Nephron progenitor cell (in vitro differentiated cells): ENCODE measurements around the gene CHMP1A.
"Not testable (repeated sequence)": the region's sequence is repeated elsewhere in the genome, so short reads cannot be mapped to it uniquely, and the experiment has no call there.

Experiments
- DNase-seq: peaks from one replicate; pipeline ENCODE4 v3.0.0; 2021
- H3K27ac Mint-ChIP-seq: 2 replicates; pipeline ENCODE4 v1.8.0; 2021; ENCODE audit warnings: mild to moderate bottlenecking, moderate library complexity, mixed read lengths
- H3K27me3 Mint-ChIP-seq: 2 replicates; pipeline ENCODE4 v1.8.0; 2021; ENCODE audit warnings: mild to moderate bottlenecking, low read depth, mixed read lengths; ENCODE audit not compliant: poor library complexity
- H3K36me3 Mint-ChIP-seq: 2 replicates; pipeline ENCODE4 v1.8.0; 2021; ENCODE audit warnings: low read depth, mixed read lengths
- H3K4me1 Mint-ChIP-seq: 2 replicates; pipeline ENCODE4 v1.8.0; 2021; ENCODE audit warnings: mixed read lengths
- H3K4me3 Mint-ChIP-seq: 2 replicates; pipeline ENCODE4 v1.8.0; 2021; ENCODE audit warnings: mild to moderate bottlenecking, moderate library complexity, mixed read lengths
- H3K9me3 Mint-ChIP-seq: 2 replicates; pipeline ENCODE4 v1.8.0; 2021; ENCODE audit warnings: mild to moderate bottlenecking, moderate library complexity, mixed read lengths
- CTCF ChIP-seq: fragments of 200-600 bp; sonication (generic); IDR thresholded peaks from 2 replicates; pipeline ENCODE4 v1.5.0; 2021; ENCODE audit warnings: antibody characterized with exemption

The CHMP1A gene

GRCh38 chr16:89641458-89642119 lies 15.9 kb downstream of the CHMP1A start:
- peaks cover 16% of the 10 kb centered on the region for H3K4me1 Mint-ChIP-seq
- DNase-seq = no peak
- no peak for TF ChIP-seq CTCF
- no peak overlapping the region for H3K27ac Mint-ChIP-seq
- no peaks in the 10 kb centered on the region for H3K9me3 Mint-ChIP-seq
- H3K27me3 Mint-ChIP-seq = no peaks in the 10 kb centered on the region
- H3K36me3 Mint-ChIP-seq = no peaks in the 10 kb centered on the region
- peak overlapping the region; percentile 63 for H3K4me3 Mint-ChIP-seq

GRCh38 chr16:89639385-89639784 lies 18.1 kb downstream of the CHMP1A start:
- TF ChIP-seq CTCF = no peak
- H3K9me3 Mint-ChIP-seq = no peaks in the 10 kb centered on the region
- no peaks in the 10 kb centered on the region for H3K36me3 Mint-ChIP-seq
- H3K4me1 Mint-ChIP-seq = peaks cover 16% of the 10 kb centered on the region
- H3K4me3 Mint-ChIP-seq = no peak overlapping the region
- H3K27me3 Mint-ChIP-seq = peaks cover 20% of the 10 kb centered on the region
- no peak overlapping the region for H3K27ac Mint-ChIP-seq
- DNase-seq = no peak

- Mint-ChIP-seq H3K4me1 (peaks cover 16% of the 10 kb centered on the region), H3K36me3 (no peaks in the 10 kb centered on the region), H3K9me3 (no peaks in the 10 kb centered on the region), H3K27me3 (peaks cover 29% of the 10 kb centered on the region), H3K4me3 (no peak overlapping the region), H3K27ac (no peak overlapping the region)
- no peak for TF ChIP-seq CTCF
- no peak for DNase-seq
These were observed 19.1 kb downstream of the CHMP1A start for GRCh38 chr16:89638455-89638854.

- Mint-ChIP-seq H3K27ac (no peak overlapping the region), H3K27me3 (peaks cover 38% of the 10 kb centered on the region), H3K4me1 (peaks cover 16% of the 10 kb centered on the region), H3K4me3 (no peak overlapping the region), H3K9me3 (no peaks in the 10 kb centered on the region), H3K36me3 (no peaks in the 10 kb centered on the region)
- TF ChIP-seq CTCF = no peak
- DNase-seq = no peak
These were observed 20.1 kb downstream of the CHMP1A start for GRCh38 chr16:89637379-89637778.

- Mint-ChIP-seq H3K27me3 (peaks cover 39% of the 10 kb centered on the region), H3K27ac (no peak overlapping the region), H3K4me3 (no peak overlapping the region), H3K4me1 (peaks cover 17% of the 10 kb centered on the region), H3K9me3 (no peaks in the 10 kb centered on the region), H3K36me3 (no peaks in the 10 kb centered on the region)
- TF ChIP-seq CTCF = no peak
- DNase-seq = no peak
These were observed 20.8 kb downstream of the CHMP1A start for GRCh38 chr16:89636663-89637062.

- not testable (repeated sequence) for H3K4me3 Mint-ChIP-seq, H3K36me3 Mint-ChIP-seq, H3K4me1 Mint-ChIP-seq, H3K27ac Mint-ChIP-seq, DNase-seq, H3K9me3 Mint-ChIP-seq
- peaks cover 44% of the 10 kb centered on the region for H3K27me3 Mint-ChIP-seq
These were observed 22.8 kb downstream of the CHMP1A start for GRCh38 chr16:89634463-89635385.
